ENCODE measurements around the gene ST3GAL6.

DNA sequence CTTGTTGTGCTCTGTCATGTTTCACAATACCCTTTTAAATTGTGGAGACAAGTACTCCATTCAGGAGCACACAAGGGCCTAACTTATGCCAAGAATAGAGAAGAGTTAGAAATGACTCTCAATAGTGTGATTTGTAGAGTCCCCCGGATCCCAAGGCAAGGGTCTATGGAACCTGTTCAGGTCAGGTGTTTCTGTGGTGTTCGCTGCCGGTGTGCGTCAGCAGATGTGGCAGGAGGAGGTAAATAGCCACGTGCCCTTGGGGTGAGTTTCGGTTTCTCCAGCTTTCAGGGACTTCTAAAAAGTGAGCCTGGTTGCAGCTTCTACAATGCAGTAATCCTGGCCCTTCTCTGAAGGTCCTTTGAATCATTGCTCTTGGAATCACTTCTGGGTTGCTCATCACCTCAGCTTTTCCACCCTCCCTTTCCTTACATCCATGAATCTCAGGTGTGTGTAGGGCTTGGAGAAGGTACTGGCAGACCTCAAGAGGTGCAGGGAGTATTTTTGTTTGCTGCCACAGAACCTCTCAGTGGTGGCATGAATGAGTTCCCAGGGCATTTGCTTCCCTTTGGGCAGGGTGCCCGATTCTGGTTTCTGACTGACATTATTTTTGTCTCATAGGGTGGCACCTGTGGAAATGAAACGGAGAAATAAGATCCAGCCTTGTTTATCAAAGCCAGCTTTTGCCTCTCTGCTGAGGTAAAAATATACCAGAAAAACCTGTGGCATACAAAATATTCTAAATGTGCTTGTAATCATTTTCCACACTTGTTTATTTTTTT lies 7.3 kb downstream of the ST3GAL6 start:
- TF ChIP-seq FOXP2 (optimal IDR thresholded peaks at IDR 0.05; ENCODE audit: control extremely low read depth, extremely low read length, insufficient read depth): no peak
- TF ChIP-seq POLR2AphosphoS5 (IDR thresholded peaks at IDR 0.05; ENCODE audit: borderline replicate concordance, low read depth, low read length): no peak
- TF ChIP-seq EZH2 (IDR thresholded peaks at IDR 0.05): no peak

Data from SK-N-MC (cell line).